Aorta (tissue), 5 donors: ENCODE measurements around the gene ERAP2. TPM values are rescaled to one million over a fixed set of nuclear protein-coding genes. Genes with fewer than 3 reads are reported as not detected.

Source experiments
- ATAC-seq: fragments of 200-7000 bp; cut with Tn5 transposase; one replicate; pipeline ENCODE4 v1.9.1; 2022; ENCODE audit warnings: moderate library complexity; ENCODE audit not compliant: low FRiP score
- DNase-seq, 2 donors: peaks; one replicate each; pipeline ENCODE4 v3.0.0-alpha.2; 2020
- H3K27ac ChIP-seq, 2 donors: one replicate each; pipeline ENCODE4 v1.5.1; 2013; ENCODE audit warnings: low read length in 2 of 2, mild to moderate bottlenecking in 2 of 2, moderate library complexity in 2 of 2, control low read depth in 1 of 2, inconsistent platforms in 1 of 2, low read depth in 1 of 2
- H3K27me3 ChIP-seq, 2 donors: one replicate each; pipeline ENCODE4 v1.6.1; 2013; ENCODE audit warnings: control low read depth in 1 of 2, low read length in 1 of 2, mild to moderate bottlenecking in 1 of 2, moderate library complexity in 1 of 2; ENCODE audit not compliant: insufficient read depth in 2 of 2, control insufficient read depth in 1 of 2
- H3K36me3 ChIP-seq, 2 donors: one replicate each; pipeline ENCODE4 v1.6.1; 2013; ENCODE audit warnings: control low read depth in 1 of 2, low read length in 1 of 2, mild to moderate bottlenecking in 1 of 2; ENCODE audit not compliant: insufficient read depth in 2 of 2, control insufficient read depth in 1 of 2
- H3K4me1 ChIP-seq, 2 donors: one replicate each; pipeline ENCODE4 v1.6.1; 2013; ENCODE audit warnings: low read length in 2 of 2, control low read depth in 1 of 2, mild to moderate bottlenecking in 1 of 2, moderate library complexity in 1 of 2; ENCODE audit not compliant: insufficient read depth in 2 of 2, control insufficient read depth in 1 of 2
- H3K4me3 ChIP-seq, 2 donors: one replicate each; pipeline ENCODE4 v1.5.1; 2013; ENCODE audit warnings: low read length in 2 of 2, control low read depth in 1 of 2, mild to moderate bottlenecking in 1 of 2
- H3K9me3 ChIP-seq: one replicate; pipeline ENCODE4 v1.6.1; 2013; ENCODE audit warnings: mild to moderate bottlenecking, low read length; ENCODE audit not compliant: control insufficient read depth
- WGBS, 2 donors: extraction: QIAGEN DNeasy Blood & Tissue Kit; methylation state at CpG; one replicate each; pipeline ENCODE4 v1.1.7; 2013; 5-methylcytosine and 5-hydroxymethylcytosine counted together
- intact Hi-C, 2 donors: fragments of 100-400 bp; cut with DNase I; formaldehyde crosslinking; loops; one replicate each; pipeline versions ENCODE4 v1.14.2 to v1.15.0; 2022
- polyA plus RNA-seq, 2 donors: library from polyadenylated mRNA; stranded (reverse); fragments of 200-250 nt; gene quantifications; one replicate each; pipeline ENCODE4 v1.2.3, GENCODE V29; 2013
- total RNA-seq, 2 donors: library from RNA; stranded (reverse); fragmentation: NEBNext Ultra II Directional; extraction: Animal tissue kit (Norgen Biotek cat#: 25700); gene quantifications; one replicate each; pipeline ENCODE4 v1.2.1, GENCODE V29; 2021
- donor health status: healthy with polysubstance abuse.
- donor health status: Bipolar disorder and iron deficiency.
- donor health status: DM: no; HTN: no; CAD: no.
- donor health status: DM: no; HTN: no; CAD: no.
- donor health status: DM: yes; HTN: yes; CAD: no.

The ERAP2 gene
- total and polyA plus RNA-seq, 4 donors, result 0.63 to 24.2 (median 5.9) TPM

- intact Hi-C loops, result no loop called here
- Histone ChIP-seq H3K27ac (no peak overlapping the region), H3K36me3 (no peaks in the 10 kb centered on the region), H3K27me3 (no peaks in the 10 kb centered on the region), H3K9me3 (no peaks in the 10 kb centered on the region), H3K4me3 (no peak overlapping the region), H3K4me1 (no peaks in the 10 kb centered on the region)
- WGBS, 2 donors, result 93% methylated on average over 4 of the region's 4 CpGs
- ATAC-seq (no peak), DNase-seq (no peak)
Measured at GRCh38 chr5:96909435-96909834, 33.1 kb downstream of the ERAP2 start.

- H3K36me3 ChIP-seq, result no peaks in the 10 kb centered on the region
- no peak for ATAC-seq
- no peak overlapping the region for H3K27ac ChIP-seq
- H3K4me1 ChIP-seq, result no peaks in the 10 kb centered on the region
- H3K27me3 ChIP-seq, result no peaks in the 10 kb centered on the region
- intact Hi-C loops, result no loop called here
- no peaks in the 10 kb centered on the region for H3K9me3 ChIP-seq
- WGBS, 2 donors, result 97 to 98% methylated on average over 2 of the region's 2 CpGs
- DNase-seq, result no peak
- no peak overlapping the region for H3K4me3 ChIP-seq
Measured at GRCh38 chr5:96911139-96911538, 34.8 kb downstream of the ERAP2 start.

- no peaks in the 10 kb centered on the region for H3K9me3 ChIP-seq
- no peak overlapping the region for H3K27ac ChIP-seq
- H3K4me3 ChIP-seq, result no peak overlapping the region
- H3K36me3 ChIP-seq, result no peaks in the 10 kb centered on the region
- ATAC-seq (no peak), DNase-seq (no peak)
- H3K4me1 ChIP-seq, result no peaks in the 10 kb centered on the region
- 74 to 79% methylated on average over 2 of the region's 2 CpGs for WGBS, 2 donors
- no peaks in the 10 kb centered on the region for H3K27me3 ChIP-seq
- intact Hi-C loops, result no loop called here
Measured at GRCh38 chr5:96913233-96913632, 36.9 kb downstream of the ERAP2 start.

- H3K36me3 ChIP-seq, result no peaks in the 10 kb centered on the region
- intact Hi-C loops, result no loop called here
Measured at GRCh38 chr5:96919754-96920197, 43.5 kb downstream of the ERAP2 start.

GRCh38 chr5:96920744-96921355 is 44.5 kb downstream of the ERAP2 start:
- DNase-seq (no peak), ATAC-seq (no peak)
- no peaks in the 10 kb centered on the region for H3K9me3 ChIP-seq
- H3K27me3 ChIP-seq, result no peaks in the 10 kb centered on the region
- no peaks in the 10 kb centered on the region for H3K36me3 ChIP-seq
- WGBS, 2 donors, result 82 to 86% methylated on average over 3 of the region's 3 CpGs
- no peak overlapping the region for H3K27ac ChIP-seq
- intact Hi-C loops, result no loop called here
- H3K4me1 ChIP-seq, result no peaks in the 10 kb centered on the region
- no peak overlapping the region for H3K4me3 ChIP-seq

More at GRCh38 chr5:96919754-96920197, 43.5 kb downstream of the ERAP2 start:
- ATAC-seq (no peak), DNase-seq (no peak)
- no peak overlapping the region for H3K27ac ChIP-seq
- WGBS, 2 donors, result 95 to 98% methylated on average over 4 of the region's 4 CpGs
- H3K4me1 ChIP-seq, result no peaks in the 10 kb centered on the region
- no peaks in the 10 kb centered on the region for H3K27me3 ChIP-seq
- H3K4me3 ChIP-seq, result no peak overlapping the region
- H3K9me3 ChIP-seq, result no peaks in the 10 kb centered on the region

- DNase-seq, result no peak
- no peaks in the 10 kb centered on the region for H3K27me3 ChIP-seq
- H3K36me3 ChIP-seq, result no peaks in the 10 kb centered on the region
- H3K4me3 ChIP-seq, result no peak overlapping the region
- no peak for ATAC-seq
- H3K27ac ChIP-seq, result no peak overlapping the region
- 92% methylated on average over 12 of the region's 12 CpGs for WGBS, 2 donors
- no peaks in the 10 kb centered on the region for H3K4me1 ChIP-seq
- no peaks in the 10 kb centered on the region for H3K9me3 ChIP-seq
- intact Hi-C loops, result no loop called here
Measured at GRCh38 chr5:96922499-96923244, 46.4 kb downstream of the ERAP2 start.

GRCh38 chr5:96924016-96924443 is 47.7 kb downstream of the ERAP2 start:
- Histone ChIP-seq H3K27me3 (no peaks in the 10 kb centered on the region), H3K27ac (no peak overlapping the region), H3K4me1 (no peaks in the 10 kb centered on the region), H3K36me3 (no peaks in the 10 kb centered on the region), H3K4me3 (no peak overlapping the region), H3K9me3 (no peaks in the 10 kb centered on the region)
- DNase-seq, result no peak
- ATAC-seq, result no peak
- 63 to 68% methylated on average over 3 of the region's 3 CpGs for WGBS, 2 donors
- intact Hi-C loops, result no loop called here

- Histone ChIP-seq H3K36me3 (no peaks in the 10 kb centered on the region), H3K27me3 (no peaks in the 10 kb centered on the region), H3K27ac (no peak overlapping the region), H3K4me1 (no peaks in the 10 kb centered on the region), H3K4me3 (no peak overlapping the region), H3K9me3 (no peaks in the 10 kb centered on the region)
- no peak for DNase-seq
- WGBS, 2 donors, result 93 to 95% methylated on average over 1 of the region's 1 CpG
- ATAC-seq, result no peak
- intact Hi-C loops, result no loop called here
Measured at GRCh38 chr5:96926276-96926675, 50.0 kb downstream of the ERAP2 start.

- intact Hi-C loops, result no loop called here
- no peaks in the 10 kb centered on the region for H3K36me3 ChIP-seq
- DNase-seq, result no peak
- H3K27ac ChIP-seq, result no peak overlapping the region
- H3K9me3 ChIP-seq, result no peaks in the 10 kb centered on the region
- no peaks in the 10 kb centered on the region for H3K4me1 ChIP-seq
- H3K27me3 ChIP-seq, result no peaks in the 10 kb centered on the region
- ATAC-seq, result no peak
- no peak overlapping the region for H3K4me3 ChIP-seq
Measured at GRCh38 chr5:96927008-96927407, 50.7 kb downstream of the ERAP2 start.
